GM23248 (cell line): Measurements from ENCODE around the gene RABGAP1L.

Source experiments
- EZH2 ChIP-seq: fragments of 200-600 bp; sonication (generic); IDR thresholded peaks from 2 replicates; pipeline ENCODE4 v1.6.1; 2018; ENCODE audit warnings: antibody characterized with exemption, mild to moderate bottlenecking; ENCODE audit not compliant: insufficient read depth, poor library complexity, severe bottlenecking
- EZH2phosphoT487 ChIP-seq: fragments of 200-600 bp; sonication (generic); IDR thresholded peaks from 2 replicates; pipeline ENCODE4 v1.6.1; 2018; ENCODE audit warnings: antibody characterized with exemption, moderate library complexity, mild to moderate bottlenecking, low read depth; ENCODE audit not compliant: insufficient read depth

DNA sequence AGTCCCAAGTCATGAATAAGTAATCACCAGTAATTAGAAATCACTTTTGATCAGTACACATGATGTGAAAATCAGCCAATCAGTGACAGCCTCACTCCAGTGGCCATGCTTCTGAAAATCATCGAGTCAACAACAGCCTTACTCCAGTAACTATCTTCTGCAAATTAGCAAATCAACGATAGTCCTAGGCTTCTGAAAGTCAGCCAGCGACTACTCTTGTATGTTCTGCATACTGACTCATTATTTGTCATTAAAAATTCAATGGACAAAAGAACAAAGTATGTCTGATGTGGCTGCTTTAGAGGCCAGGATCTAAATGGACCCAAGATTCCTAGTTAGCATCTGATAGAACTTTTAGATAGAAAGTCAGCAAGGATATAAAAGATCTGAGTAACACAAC is 391.0 kb downstream of the RABGAP1L start:
- no peak for TF ChIP-seq EZH2
- TF ChIP-seq EZH2phosphoT487, result no peak
